Cardiac muscle cell (in vitro differentiated cells and primary cell): ENCODE results near the gene RBM47. TPM values are rescaled to one million over a fixed set of nuclear protein-coding genes. Genes with fewer than 3 reads are reported as not detected.

Experiments
- DNase-seq, 2 donors: peaks; one replicate each; pipeline versions ENCODE4 v3.0.0 to v3.0.0-alpha.2; 2010 to 2017; ENCODE audit warnings: low read depth in 1 of 2, low spot score in 1 of 2
- H3K27ac ChIP-seq: fragments of 200-600 bp; sonication (generic); 2 replicates; pipeline ENCODE4 v1.5.1; 2016
- H3K27me3 ChIP-seq: fragments of 200-600 bp; sonication (generic); 2 replicates; pipeline ENCODE4 v1.6.0; 2016; ENCODE audit warnings: control low read depth
- H3K36me3 ChIP-seq: fragments of 200-600 bp; sonication (generic); 2 replicates; pipeline ENCODE4 v1.5.1; 2016; ENCODE audit warnings: control low read depth
- H3K4me1 ChIP-seq: fragments of 200-600 bp; sonication (generic); 2 replicates; pipeline ENCODE4 v1.8.1; 2017; ENCODE audit warnings: low read depth, mild to moderate bottlenecking, mixed run types
- H3K4me3 ChIP-seq: fragments of 200-600 bp; sonication (generic); 2 replicates; pipeline ENCODE4 v1.5.1; 2016; ENCODE audit warnings: mild to moderate bottlenecking
- H3K9me3 ChIP-seq: fragments of 200-600 bp; sonication (generic); 2 replicates; pipeline ENCODE4 v1.5.1; 2017; ENCODE audit warnings: low read depth, mild to moderate bottlenecking, control low read depth
- CTCF ChIP-seq: IDR thresholded peaks from 2 replicates; pipeline ENCODE4 v1.5.1; 2012; ENCODE audit warnings: low read depth, mild to moderate bottlenecking, low read length
- polyA plus RNA-seq: library from polyadenylated mRNA; unstranded; fragments of >200 nt; fragmentation: Nextera tagmentation; extraction: Ambion mirVana; gene quantifications from 2 replicates; pipeline ENCODE4 v1.2.1, GENCODE V29; 2016
- total RNA-seq: library from RNA; depleted of rRNA; stranded (reverse); fragments of >200 nt; gene quantifications from 2 replicates; pipeline ENCODE4 v1.2.3, GENCODE V29; 2016

The RBM47 gene
- total and polyA plus RNA-seq, 2 experiments from 2014 or later: 1.1 to 1.4 TPM

GRCh38 chr4:40480291-40480690 is 149.4 kb downstream of the RBM47 start:
- H3K27ac ChIP-seq: no peak overlapping the region
- H3K9me3 ChIP-seq: no peaks in the 10 kb centered on the region
- H3K4me3 ChIP-seq: no peak overlapping the region
- TF ChIP-seq CTCF: no peak
- no peaks in the 10 kb centered on the region for H3K27me3 ChIP-seq
- DNase-seq: no peak
- peaks cover 14% of the 10 kb centered on the region for H3K4me1 ChIP-seq
- H3K36me3 ChIP-seq: no peaks in the 10 kb centered on the region

GRCh38 chr4:40479378-40479777 is 150.3 kb downstream of the RBM47 start:
- DNase-seq: no peak
- no peak for TF ChIP-seq CTCF
- no peak overlapping the region for H3K27ac ChIP-seq
- H3K4me1 ChIP-seq: peaks cover 14% of the 10 kb centered on the region
- no peaks in the 10 kb centered on the region for H3K27me3 ChIP-seq
- H3K4me3 ChIP-seq: no peak overlapping the region
- no peaks in the 10 kb centered on the region for H3K36me3 ChIP-seq
- H3K9me3 ChIP-seq: no peaks in the 10 kb centered on the region

DNA sequence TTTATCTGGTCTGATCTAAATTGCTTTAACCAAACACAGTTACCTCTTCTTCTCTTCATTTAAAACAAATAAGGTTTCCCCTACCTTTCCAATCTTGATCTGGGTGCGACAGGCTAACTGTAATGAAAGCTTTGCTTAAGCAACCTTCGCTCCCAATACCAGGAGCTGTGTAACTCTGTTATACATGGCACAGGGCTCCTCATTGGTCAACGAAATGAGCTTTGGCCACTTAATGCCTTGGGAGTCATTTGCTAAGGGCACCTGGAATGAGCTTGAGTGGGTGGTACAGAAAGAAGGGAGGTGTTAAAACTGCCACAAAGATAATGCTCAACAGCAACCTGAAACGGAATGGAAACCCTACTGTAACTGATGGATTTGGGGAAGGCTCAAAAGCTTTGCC is 154.1 kb downstream of the RBM47 start:
- Histone ChIP-seq H3K27ac (no peak overlapping the region), H3K9me3 (no peaks in the 10 kb centered on the region), H3K4me3 (no peak overlapping the region), H3K36me3 (no peaks in the 10 kb centered on the region), H3K4me1 (peaks cover 14% of the 10 kb centered on the region), H3K27me3 (no peaks in the 10 kb centered on the region)
- DNase-seq: no peak
- TF ChIP-seq CTCF: no peak

- Histone ChIP-seq H3K9me3 (no peaks in the 10 kb centered on the region), H3K27ac (no peak overlapping the region), H3K4me3 (no peak overlapping the region), H3K36me3 (no peaks in the 10 kb centered on the region), H3K4me1 (peaks cover 14% of the 10 kb centered on the region), H3K27me3 (no peaks in the 10 kb centered on the region)
- DNase-seq: no peak
- no peak for TF ChIP-seq CTCF
Measured at GRCh38 chr4:40473578-40474388, 155.9 kb downstream of the RBM47 start.

DNA sequence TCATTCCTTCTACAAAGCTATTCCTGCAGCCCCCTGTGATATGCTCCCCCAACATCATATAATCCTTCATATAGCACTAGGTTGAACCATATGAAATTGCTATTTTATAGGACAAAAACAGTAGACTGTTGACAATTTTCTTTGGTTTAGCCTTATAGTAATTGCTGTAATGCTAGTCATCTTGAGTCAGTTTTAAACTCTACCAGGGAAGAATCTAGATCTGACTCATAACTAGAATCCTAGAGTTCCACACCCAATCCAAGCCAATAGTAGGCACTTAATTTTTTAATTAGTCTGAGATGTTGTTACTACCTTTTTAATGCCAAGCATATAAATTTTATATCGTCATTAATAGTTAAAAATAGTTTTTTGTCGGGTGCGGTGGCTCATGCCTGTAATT is 157.7 kb downstream of the RBM47 start:
- H3K4me3 ChIP-seq: no peak overlapping the region
- H3K4me1 ChIP-seq: peaks cover 8% of the 10 kb centered on the region
- H3K9me3 ChIP-seq: no peaks in the 10 kb centered on the region
- TF ChIP-seq CTCF: no peak
- no peak for DNase-seq
- no peak overlapping the region for H3K27ac ChIP-seq
- H3K27me3 ChIP-seq: no peaks in the 10 kb centered on the region
- H3K36me3 ChIP-seq: no peaks in the 10 kb centered on the region
